GM18520 (cell line): Measurements from ENCODE around the gene GMPS.
A peak's percentile ranks its signal among the peaks of the same experiment; 100 is the strongest.
"Not testable (repeated sequence)": the region's sequence is repeated elsewhere in the genome, so short reads cannot be mapped to it uniquely, and the experiment has no call there.

Experiments
- ATAC-seq: cut with Tn5 transposase; IDR thresholded peaks from one replicate; pipeline ENCODE4 v1.9.1; 2021; ENCODE audit not compliant: unreplicated experiment

The GMPS gene

GRCh38 chr3:155870133-155870944 lies at the start of gene GMPS:
Gene GMPS, plus strand, starts transcription at chr3:155870650. Its CDS starts 221 bp downstream, at chr3:155870871.
- ATAC-seq: peak; percentile 92

DNA sequence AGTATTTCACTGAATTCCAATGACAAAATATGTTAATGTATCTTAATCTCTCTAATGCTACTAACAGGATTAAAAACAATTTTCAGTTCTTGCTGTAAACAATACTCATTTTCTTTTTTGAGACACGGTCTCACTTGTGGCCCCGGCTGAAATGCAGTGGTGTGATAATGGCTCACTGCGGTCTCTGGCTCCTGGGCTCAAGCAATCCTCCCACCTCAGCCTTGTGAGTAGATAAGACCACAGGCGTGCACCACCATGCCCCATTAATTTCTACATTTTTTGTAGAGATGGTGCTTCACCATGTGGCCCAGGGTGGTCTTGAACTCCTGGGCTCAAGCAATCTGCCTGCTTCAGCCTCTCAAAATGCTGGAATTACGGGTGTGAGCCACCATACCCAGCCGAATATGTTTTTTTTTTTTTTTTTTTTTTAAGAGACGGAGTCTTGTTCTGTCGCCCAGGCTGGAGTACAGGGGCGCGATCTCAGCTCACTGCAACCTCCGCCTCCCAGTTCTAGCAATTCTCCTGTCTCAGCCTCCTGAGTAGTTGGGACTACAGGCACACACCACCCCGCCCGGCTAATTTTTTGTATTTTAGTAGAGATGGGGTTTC lies 41.9 kb upstream of the GMPS start:
- ATAC-seq: not testable (repeated sequence)

GRCh38 chr3:155835341-155836071 lies 34.9 kb upstream of the GMPS start:
- no peak for ATAC-seq

- peak; percentile 81 for ATAC-seq
Observed at GRCh38 chr3:155843569-155843968, 26.9 kb upstream of the GMPS start.

GRCh38 chr3:155846119-155846518 lies 24.3 kb upstream of the GMPS start:
- no peak for ATAC-seq

GRCh38 chr3:155847993-155848392 lies 22.5 kb upstream of the GMPS start:
- no peak for ATAC-seq

DNA sequence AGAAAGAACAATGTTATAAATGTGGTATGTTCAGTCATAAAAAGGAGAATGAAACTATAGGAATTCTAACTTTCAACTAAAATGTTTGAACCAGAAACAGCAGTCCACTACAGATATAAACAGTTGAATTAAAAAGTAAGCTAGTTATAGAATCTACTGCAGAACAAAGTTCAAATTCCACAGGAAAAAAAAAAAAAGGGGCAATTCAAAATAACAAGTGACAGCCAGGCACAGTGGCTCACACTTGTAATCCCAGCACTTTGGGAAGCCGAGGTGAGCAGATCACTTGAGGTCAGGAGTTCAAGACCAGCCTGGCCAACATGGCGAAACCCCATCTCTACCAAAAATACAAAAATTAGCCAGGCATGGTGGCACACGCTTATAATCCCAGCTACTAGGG lies 21.0 kb upstream of the GMPS start:
- ATAC-seq: not testable (repeated sequence)

DNA sequence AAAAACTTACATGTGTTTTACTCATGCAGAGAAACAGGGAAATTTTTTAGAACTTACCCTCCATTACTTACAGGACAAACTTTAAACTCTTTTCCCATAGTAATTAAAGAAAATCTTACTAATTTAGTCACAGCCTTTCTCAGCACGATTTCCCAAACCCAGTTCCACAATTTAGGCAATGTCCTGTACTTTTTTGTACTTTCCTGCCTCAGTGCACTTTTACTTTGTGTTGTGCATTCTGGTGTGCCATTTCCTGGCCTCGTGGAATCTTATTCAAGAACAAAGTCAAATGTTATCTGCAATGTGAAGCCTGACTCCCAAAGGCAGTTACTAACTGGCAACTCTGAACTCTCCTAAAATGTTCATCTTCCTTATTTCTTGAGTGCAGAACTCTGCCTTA lies 18.1 kb upstream of the GMPS start:
- no peak for ATAC-seq

DNA sequence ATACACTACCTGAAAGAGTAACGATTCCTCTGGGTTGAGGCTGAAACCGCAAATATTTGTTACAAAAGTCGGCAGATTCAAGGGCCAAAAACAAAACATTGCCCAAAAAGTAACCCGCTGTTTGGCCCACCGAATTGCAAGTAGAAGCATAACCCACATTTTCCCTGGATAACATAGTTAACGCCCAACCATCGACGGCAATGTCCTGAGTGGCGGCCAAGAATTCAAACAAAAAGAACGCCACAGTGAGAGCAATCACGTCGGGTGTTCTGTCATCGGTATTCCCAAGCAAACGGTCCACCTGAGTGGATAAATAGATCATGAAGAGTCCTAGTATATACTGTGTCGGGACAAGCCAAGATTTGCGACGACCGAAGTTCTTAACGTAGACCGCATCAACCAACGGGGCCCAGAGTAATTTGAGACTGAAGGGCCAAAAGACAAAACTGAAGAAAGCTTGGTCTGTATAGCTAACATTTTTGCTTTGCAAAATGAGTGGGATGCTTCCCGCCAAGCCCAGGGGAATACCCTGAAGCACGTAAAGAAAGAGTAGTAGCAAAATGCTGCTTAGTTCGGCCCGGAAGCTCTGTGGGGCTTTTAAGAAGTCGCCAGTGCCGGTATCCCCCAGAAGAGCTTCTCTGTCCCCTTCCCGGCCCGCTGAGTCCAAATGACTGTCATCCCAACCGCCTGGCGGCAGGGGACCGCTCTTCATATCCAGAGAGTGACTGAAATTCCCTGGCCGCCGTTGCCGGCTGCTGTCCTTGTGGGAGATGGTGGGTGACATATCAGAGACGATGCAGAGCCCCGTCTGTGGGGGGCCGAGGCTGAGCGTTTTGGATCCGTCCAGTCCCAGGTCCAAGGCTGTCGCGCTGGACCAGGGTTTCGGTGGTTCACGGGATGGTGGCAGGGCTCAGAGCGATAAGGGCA lies 17.0 kb upstream of the GMPS start:
- ATAC-seq: no peak

DNA sequence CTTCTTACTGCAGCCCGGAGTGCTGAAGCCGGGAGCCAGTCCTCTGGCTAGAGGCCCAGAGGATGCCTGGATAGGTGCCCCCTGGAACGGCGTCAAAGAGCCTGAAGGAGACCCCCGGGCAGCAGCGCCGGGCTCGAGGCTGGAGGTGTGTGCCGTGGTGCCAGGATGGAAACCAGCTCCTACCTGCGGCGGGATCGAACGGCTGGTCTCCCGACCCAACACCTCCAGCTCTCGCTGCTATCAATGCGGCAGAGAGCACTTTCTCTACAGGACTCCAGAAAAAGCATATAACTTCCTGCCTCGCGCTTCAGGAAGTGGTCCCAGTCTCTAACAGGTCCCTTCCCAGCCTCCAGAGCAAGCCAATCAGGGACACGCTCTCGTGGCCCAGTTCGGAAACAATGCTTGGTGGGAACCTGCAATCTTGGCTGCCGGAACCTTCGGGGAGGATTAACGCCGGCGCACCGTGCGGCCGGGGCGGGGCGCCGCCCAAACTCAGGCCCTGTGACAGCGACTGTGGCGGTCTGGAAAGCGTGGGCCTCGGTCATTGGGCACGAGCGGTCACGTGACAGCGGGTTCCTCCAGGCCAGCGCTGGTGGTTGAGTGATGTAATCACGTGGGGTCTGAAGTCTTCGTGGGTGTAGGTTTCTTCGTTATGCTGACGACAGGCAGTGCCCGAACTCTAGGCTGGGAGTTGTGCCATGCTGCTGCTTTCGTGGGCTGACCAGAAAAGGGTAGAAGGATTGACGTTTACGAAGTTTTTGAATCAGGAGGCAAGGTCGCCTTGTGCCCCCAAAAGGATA lies 16.1 kb upstream of the GMPS start, which contains the start of gene SLC33A1:
Gene SLC33A1 (minus strand): TSS at position 287 of the 800 bp plus-strand sequence. CDS start 430 bp downstream, outside the sequence.
- peak; percentile 93 for ATAC-seq

GRCh38 chr3:155859859-155860258 lies 10.6 kb upstream of the GMPS start:
- no peak for ATAC-seq

DNA sequence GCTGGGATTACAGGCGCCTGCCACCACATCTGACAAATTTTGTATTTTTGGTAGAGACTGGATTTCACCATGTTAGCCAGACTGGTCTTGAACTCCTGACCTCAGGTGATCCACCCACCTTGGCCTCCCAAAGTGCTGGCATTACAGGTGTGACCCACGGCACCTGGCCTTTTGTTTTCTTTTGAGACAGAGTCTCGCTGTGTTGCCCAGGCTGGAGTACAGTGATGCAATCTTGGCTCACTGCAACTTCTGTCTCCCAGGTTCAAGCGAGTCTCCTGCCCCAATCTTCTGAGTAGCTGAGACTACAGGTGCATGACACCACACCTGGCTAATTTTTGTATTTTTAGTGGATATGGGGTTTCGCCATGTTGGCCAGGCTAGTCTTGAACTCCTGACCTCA lies 10.0 kb upstream of the GMPS start:
- ATAC-seq: not testable (repeated sequence)

- ATAC-seq: no peak
Observed at GRCh38 chr3:155861476-155862183, 8.8 kb upstream of the GMPS start.

- not testable (repeated sequence) for ATAC-seq
Observed at GRCh38 chr3:155862290-155862982, 8.0 kb upstream of the GMPS start.

DNA sequence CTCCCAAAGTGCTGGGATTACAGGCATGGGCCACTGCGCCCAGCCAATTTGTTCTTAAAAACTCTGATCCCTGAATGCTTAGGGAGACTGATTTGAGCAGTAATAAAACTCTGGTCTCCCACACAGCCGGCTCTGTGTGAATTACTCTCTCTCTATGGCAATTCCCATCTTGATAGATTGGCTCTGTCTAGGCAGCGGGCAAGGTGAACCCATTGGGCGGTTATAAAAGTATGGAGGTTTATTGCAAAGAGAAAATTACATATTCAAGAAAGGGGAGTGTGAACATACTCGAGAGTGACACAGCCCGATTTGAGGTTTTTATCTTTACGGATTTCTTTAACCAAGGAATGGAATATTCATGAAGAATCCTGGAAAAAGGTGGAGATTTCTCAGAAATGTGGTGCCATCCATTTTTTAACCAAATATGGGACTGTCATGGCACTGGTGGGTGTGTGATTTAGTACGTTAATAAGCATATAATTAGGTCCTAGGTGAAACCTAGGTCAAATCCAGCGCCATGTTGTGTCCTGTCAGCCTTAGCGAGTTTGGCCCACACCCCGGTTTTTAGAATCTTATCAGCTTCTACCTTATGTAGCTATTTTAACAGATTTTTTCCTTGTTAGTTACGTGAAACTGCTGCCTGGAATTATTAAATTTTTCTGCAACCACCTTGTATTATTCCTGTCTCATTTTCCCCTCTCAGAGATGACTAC lies 7.2 kb upstream of the GMPS start:
- ATAC-seq: no peak

DNA sequence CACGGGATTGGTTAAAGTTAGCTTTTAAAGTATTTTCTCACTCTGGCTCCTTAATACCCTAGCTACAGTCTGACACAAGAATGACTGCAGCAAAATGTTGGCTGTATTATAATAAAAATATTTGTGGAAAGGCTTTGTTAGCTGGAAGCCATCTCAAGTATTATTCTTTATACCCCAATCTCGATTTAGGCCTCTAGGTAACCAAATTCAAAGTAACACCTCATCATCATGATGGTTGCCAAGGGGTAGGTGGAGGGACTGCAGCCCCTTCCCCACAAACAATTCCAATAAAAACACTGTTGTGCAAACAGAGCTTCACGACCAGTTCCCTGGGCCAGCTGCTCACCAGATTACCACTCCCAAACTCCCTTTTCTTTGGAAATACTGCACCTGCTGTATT lies 759 bp upstream of the GMPS start:
- no peak for ATAC-seq

GRCh38 chr3:155870945-155871745 lies 695 bp downstream of the GMPS start:
- ATAC-seq: peak; percentile 15
